DOHH2 (cell line): ENCODE results near the gene TTC28.
"Not testable (repeated sequence)": the region's sequence is repeated elsewhere in the genome, so short reads cannot be mapped to it uniquely, and the experiment has no call there.

Experiments
- H3F3A ChIP-seq: fragments of 200-600 bp; sonication (generic), shearing (Covaris generic); 2 replicates; pipeline ENCODE4 v1.6.0; 2016; ENCODE audit warnings: antibody characterized with exemption, mild to moderate bottlenecking; ENCODE audit not compliant: control insufficient read depth, insufficient read depth
- H3K27ac ChIP-seq: fragments of 200-600 bp; sonication (generic); 2 replicates; pipeline ENCODE4 v1.5.1; 2014; ENCODE audit warnings: low read depth, mild to moderate bottlenecking, low read length, moderate library complexity
- H3K27me3 ChIP-seq: fragments of 200-600 bp; sonication (generic); 2 replicates; pipeline ENCODE4 v1.6.1; 2014; ENCODE audit warnings: mild to moderate bottlenecking, low read length, mixed read lengths; ENCODE audit not compliant: control insufficient read depth
- H3K36me3 ChIP-seq: fragments of 200-600 bp; sonication (generic); 2 replicates; pipeline ENCODE4 v1.6.1; 2014; ENCODE audit warnings: mild to moderate bottlenecking, low read length, moderate library complexity, mixed read lengths; ENCODE audit not compliant: control insufficient read depth
- H3K4me1 ChIP-seq: fragments of 200-600 bp; sonication (generic); 2 replicates; pipeline ENCODE4 v1.6.1; 2014; ENCODE audit warnings: mild to moderate bottlenecking, low read length, mixed read lengths; ENCODE audit not compliant: control insufficient read depth
- H3K4me2 ChIP-seq: fragments of 200-600 bp; sonication (generic); 2 replicates; pipeline ENCODE4 v1.6.0; 2014; ENCODE audit warnings: mild to moderate bottlenecking, low read length, moderate library complexity
- H3K4me3 ChIP-seq: fragments of 200-600 bp; sonication (generic); 2 replicates; pipeline ENCODE4 v1.5.1; 2014; ENCODE audit warnings: mild to moderate bottlenecking, low read length, mixed read lengths
- H3K79me2 ChIP-seq: fragments of 200-600 bp; sonication (generic); 2 replicates; pipeline ENCODE4 v1.6.1; 2014; ENCODE audit warnings: mild to moderate bottlenecking, low read length, mixed read lengths; ENCODE audit not compliant: control insufficient read depth
- H3K9me2 ChIP-seq: fragments of 200-600 bp; sonication (generic); replicated peaks from 2 replicates; pipeline ENCODE4 v1.6.1; 2014; ENCODE audit warnings: mild to moderate bottlenecking, low read length, mixed read lengths; ENCODE audit not compliant: control insufficient read depth
- H3K9me3 ChIP-seq: fragments of 200-600 bp; sonication (generic); 2 replicates; pipeline ENCODE4 v1.6.1; 2014; ENCODE audit warnings: antibody characterized with exemption, low read length, mixed read lengths; ENCODE audit not compliant: control insufficient read depth, insufficient read depth
- H4K20me1 ChIP-seq: fragments of 200-600 bp; sonication (generic); 2 replicates; pipeline ENCODE4 v1.6.0; 2014; ENCODE audit warnings: low read depth, mild to moderate bottlenecking, antibody characterized with exemption, low read length, moderate library complexity; ENCODE audit not compliant: control insufficient read depth, insufficient read depth
- CTCF ChIP-seq: fragments of 200-600 bp; sonication (generic); IDR thresholded peaks from one replicate; pipeline ENCODE4 v1.5.1; 2014; ENCODE audit warnings: antibody characterized with exemption, mild to moderate bottlenecking, low read depth, low read length; ENCODE audit not compliant: poor library complexity, severe bottlenecking
- EZH2phosphoT487 ChIP-seq: fragments of 200-600 bp; sonication (generic); IDR thresholded peaks from 2 replicates; pipeline ENCODE4 v1.6.1; 2017; ENCODE audit warnings: borderline replicate concordance, mild to moderate bottlenecking, antibody characterized with exemption, low read length, moderate library complexity, mixed read lengths

TTC28 gene

GRCh38 chr22:28205926-28206325 lies 473.7 kb downstream of the TTC28 start:
- Histone ChIP-seq H3K79me2 (no peaks in the 10 kb centered on the region), H3K4me1 (no peaks in the 10 kb centered on the region), H3K27ac (no peak overlapping the region), H3K36me3 (no peaks in the 10 kb centered on the region), H3F3A (no peaks in the 10 kb centered on the region), H4K20me1 (no peaks in the 10 kb centered on the region), H3K9me3 (no peaks in the 10 kb centered on the region), H3K27me3 (no peaks in the 10 kb centered on the region), H3K4me2 (no peak overlapping the region), H3K4me3 (no peak overlapping the region), H3K9me2 (no peaks in the 10 kb centered on the region)
- TF ChIP-seq CTCF, result no peak
- TF ChIP-seq EZH2phosphoT487, result no peak

GRCh38 chr22:28204382-28204781 lies 475.3 kb downstream of the TTC28 start:
- H3K4me2 ChIP-seq, result no peak overlapping the region

DNA sequence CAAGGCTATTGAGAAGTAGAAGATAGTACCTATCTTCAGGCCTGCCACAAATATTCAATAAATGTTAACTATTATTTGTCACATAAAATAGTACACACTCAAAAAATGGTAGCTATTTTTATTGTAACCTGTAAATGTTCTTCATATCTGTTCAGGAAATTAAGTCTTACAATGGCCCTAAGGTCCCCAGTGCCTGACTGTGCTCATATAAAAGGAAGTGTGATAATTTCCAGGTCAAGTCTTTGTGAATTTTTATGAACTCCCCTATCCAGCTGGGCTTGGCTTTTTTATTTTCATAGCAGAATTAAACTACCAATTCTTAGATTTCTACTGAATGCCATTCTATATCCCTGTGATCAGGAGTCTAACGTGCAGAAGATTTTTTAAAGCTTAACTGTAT lies 476.4 kb downstream of the TTC28 start:
- Histone ChIP-seq H3K4me2 (no peak overlapping the region), H3K27me3 (no peaks in the 10 kb centered on the region), H3K4me1 (no peaks in the 10 kb centered on the region), H4K20me1 (no peaks in the 10 kb centered on the region), H3K9me3 (no peaks in the 10 kb centered on the region), H3K9me2 (no peaks in the 10 kb centered on the region), H3K27ac (no peak overlapping the region), H3K36me3 (no peaks in the 10 kb centered on the region), H3F3A (no peaks in the 10 kb centered on the region), H3K4me3 (no peak overlapping the region), H3K79me2 (no peaks in the 10 kb centered on the region)
- TF ChIP-seq CTCF, result no peak
- TF ChIP-seq EZH2phosphoT487, result no peak

More at GRCh38 chr22:28204382-28204781, 475.3 kb downstream of the TTC28 start:
- H3K27ac ChIP-seq, result no peak overlapping the region
- no peaks in the 10 kb centered on the region for H3K4me1 ChIP-seq
- no peaks in the 10 kb centered on the region for H3K9me2 ChIP-seq
- H4K20me1 ChIP-seq, result no peaks in the 10 kb centered on the region
- no peaks in the 10 kb centered on the region for H3K79me2 ChIP-seq
- H3K36me3 ChIP-seq, result no peaks in the 10 kb centered on the region
- H3K4me3 ChIP-seq, result no peak overlapping the region
- no peaks in the 10 kb centered on the region for H3K27me3 ChIP-seq
- TF ChIP-seq CTCF (no peak), EZH2phosphoT487 (no peak)
- no peaks in the 10 kb centered on the region for H3K9me3 ChIP-seq
- H3F3A ChIP-seq, result no peaks in the 10 kb centered on the region

DNA sequence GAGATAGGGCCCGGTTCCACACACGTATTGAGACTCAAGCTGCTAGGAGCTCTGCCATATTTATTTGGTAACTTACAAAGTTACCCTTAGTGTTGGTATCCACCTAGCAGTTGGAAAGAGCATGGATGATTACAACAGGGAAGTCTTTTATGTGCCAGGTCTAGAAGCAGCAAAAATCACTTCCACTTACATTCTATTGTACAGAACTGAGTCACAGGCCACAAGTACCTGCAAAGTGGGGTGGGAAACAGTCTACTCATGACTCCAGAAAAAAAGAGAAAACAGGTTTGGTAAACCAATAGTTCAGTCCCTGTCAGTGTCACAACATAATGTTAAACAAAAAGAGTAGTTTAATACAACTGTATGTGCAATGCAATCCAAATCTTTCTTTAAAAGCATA lies 480.9 kb downstream of the TTC28 start:
- no peak overlapping the region for H3K4me2 ChIP-seq
- no peaks in the 10 kb centered on the region for H3K79me2 ChIP-seq
- H3K36me3 ChIP-seq, result no peaks in the 10 kb centered on the region
- no peaks in the 10 kb centered on the region for H3K27me3 ChIP-seq
- H3K27ac ChIP-seq, result no peak overlapping the region
- H3K9me2 ChIP-seq, result no peaks in the 10 kb centered on the region
- no peaks in the 10 kb centered on the region for H3K4me1 ChIP-seq
- no peaks in the 10 kb centered on the region for H3F3A ChIP-seq
- no peaks in the 10 kb centered on the region for H3K9me3 ChIP-seq
- TF ChIP-seq EZH2phosphoT487 (no peak), CTCF (no peak)
- no peaks in the 10 kb centered on the region for H4K20me1 ChIP-seq
- no peak overlapping the region for H3K4me3 ChIP-seq

GRCh38 chr22:28191571-28191970 lies 488.1 kb downstream of the TTC28 start:
- not testable (repeated sequence) for H3K79me2 ChIP-seq, H3K9me2 ChIP-seq, H3K4me2 ChIP-seq, H3K9me3 ChIP-seq, H3K27ac ChIP-seq, H3K4me1 ChIP-seq, H3K36me3 ChIP-seq, H4K20me1 ChIP-seq, H3K4me3 ChIP-seq, H3K27me3 ChIP-seq, H3F3A ChIP-seq
